ENCODE data around the gene TMEM242. TPM values are rescaled to one million over a fixed set of nuclear protein-coding genes. Genes with fewer than 3 reads are reported as not detected.

The TMEM242 gene
- polyA plus RNA-seq, 2 of the 4 experiments (the other 2 are of a cell fraction) = 5.3 to 7.4 TPM

DNA sequence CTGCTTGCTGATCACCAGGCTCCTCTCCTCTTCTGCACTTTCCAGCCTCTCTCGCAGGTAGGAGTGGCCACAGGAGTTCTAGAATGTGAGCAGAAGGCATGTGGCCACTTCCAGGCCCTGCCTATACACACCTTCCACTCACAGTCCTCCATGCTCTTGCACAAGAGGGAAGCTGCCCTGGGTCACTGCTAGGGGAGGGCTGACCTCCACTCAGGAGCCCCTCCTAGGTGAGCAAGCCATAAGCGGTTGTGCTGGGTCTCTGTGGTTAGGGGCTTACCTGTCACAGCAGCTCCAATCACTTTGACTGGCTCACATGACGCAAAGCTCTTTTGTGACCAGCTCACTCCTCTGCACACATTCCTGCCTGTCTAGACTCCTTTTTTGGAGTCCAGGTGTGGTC, 68.2 kb downstream of the TMEM242 start (continued):
- TF ChIP-seq, protein P1, sequence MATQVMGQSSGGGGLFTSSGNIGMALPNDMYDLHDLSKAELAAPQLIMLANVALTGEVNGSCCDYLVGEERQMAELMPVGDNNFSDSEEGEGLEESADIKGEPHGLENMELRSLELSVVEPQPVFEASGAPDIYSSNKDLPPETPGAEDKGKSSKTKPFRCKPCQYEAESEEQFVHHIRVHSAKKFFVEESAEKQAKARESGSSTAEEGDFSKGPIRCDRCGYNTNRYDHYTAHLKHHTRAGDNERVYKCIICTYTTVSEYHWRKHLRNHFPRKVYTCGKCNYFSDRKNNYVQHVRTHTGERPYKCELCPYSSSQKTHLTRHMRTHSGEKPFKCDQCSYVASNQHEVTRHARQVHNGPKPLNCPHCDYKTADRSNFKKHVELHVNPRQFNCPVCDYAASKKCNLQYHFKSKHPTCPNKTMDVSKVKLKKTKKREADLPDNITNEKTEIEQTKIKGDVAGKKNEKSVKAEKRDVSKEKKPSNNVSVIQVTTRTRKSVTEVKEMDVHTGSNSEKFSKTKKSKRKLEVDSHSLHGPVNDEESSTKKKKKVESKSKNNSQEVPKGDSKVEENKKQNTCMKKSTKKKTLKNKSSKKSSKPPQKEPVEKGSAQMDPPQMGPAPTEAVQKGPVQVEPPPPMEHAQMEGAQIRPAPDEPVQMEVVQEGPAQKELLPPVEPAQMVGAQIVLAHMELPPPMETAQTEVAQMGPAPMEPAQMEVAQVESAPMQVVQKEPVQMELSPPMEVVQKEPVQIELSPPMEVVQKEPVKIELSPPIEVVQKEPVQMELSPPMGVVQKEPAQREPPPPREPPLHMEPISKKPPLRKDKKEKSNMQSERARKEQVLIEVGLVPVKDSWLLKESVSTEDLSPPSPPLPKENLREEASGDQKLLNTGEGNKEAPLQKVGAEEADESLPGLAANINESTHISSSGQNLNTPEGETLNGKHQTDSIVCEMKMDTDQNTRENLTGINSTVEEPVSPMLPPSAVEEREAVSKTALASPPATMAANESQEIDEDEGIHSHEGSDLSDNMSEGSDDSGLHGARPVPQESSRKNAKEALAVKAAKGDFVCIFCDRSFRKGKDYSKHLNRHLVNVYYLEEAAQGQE (IDR thresholded peaks at IDR 0.05) = no peak
- TF ChIP-seq RNF2 (IDR thresholded peaks at IDR 0.05; ENCODE audit: borderline replicate concordance, low read depth) = no peak
- TF ChIP-seq PBX3 (IDR thresholded peaks at IDR 0.05) = no peak
- TF ChIP-seq, protein P2, sequence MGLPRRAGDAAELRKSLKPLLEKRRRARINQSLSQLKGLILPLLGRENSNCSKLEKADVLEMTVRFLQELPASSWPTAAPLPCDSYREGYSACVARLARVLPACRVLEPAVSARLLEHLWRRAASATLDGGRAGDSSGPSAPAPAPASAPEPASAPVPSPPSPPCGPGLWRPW (IDR thresholded peaks at IDR 0.05) = no peak
- TF ChIP-seq BHLHE40 (IDR thresholded peaks at IDR 0.05; ENCODE audit: low read depth, low read length) = no peak
- TF ChIP-seq CBX2 (IDR thresholded peaks at IDR 0.05; ENCODE audit: borderline replicate concordance, low read depth) = no peak

DNA sequence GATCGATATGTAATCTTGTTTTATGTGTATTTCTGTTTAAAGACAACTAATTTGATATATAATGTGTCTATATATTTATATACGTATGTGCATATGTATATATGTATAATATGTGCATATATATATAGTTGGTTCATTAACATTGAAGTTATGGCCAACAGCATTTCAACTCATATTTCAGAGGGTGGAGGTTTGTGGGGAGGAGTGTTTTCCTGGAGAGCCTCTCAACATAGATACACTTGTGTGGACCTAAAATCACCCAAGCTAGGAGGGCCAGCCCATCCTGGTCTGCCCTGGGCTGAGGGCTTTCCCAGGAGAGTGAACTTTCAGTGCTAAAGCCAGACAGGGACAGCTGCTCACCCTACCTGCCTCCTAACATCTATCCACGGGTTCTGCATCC, 68.8 kb downstream of the TMEM242 start:
- CTCF ChIA-PET = interaction anchor here (1.4 to 1.6 kb wide), 2 partner anchors 10 to 19 kb away, joined by 3 to 8 read pairs; no protein-coding TSS in a partner anchor
- ATAC-seq = no peak
- DNase-seq (ENCODE audit: low read depth in 1 of 2, low spot score in 1 of 2) = no peak
- 31% methylated on average over 3 of the region's 3 CpGs for WGBS (ENCODE audit: missing lambda C conversion rate)
- no peak for TF ChIP-seq FOSB (CRISPR knock-in tag; IDR thresholded peaks at IDR 0.05)
- no peak for TF ChIP-seq RNF2 (IDR thresholded peaks at IDR 0.05; ENCODE audit: borderline replicate concordance, low read depth)
- no peak for TF ChIP-seq NFE2L2 (conservative IDR thresholded peaks at IDR 0.05; ENCODE audit: low read length)
- TF ChIP-seq HOXB5 (CRISPR knock-in tag; IDR thresholded peaks at IDR 0.05) = no peak
- TF ChIP-seq POLR2A (IDR thresholded peaks at IDR 0.05; ENCODE audit: low read length) = no peak
- no peak for TF ChIP-seq CBX8 (IDR thresholded peaks at IDR 0.05)
- no peak for TF ChIP-seq NPAS2 (CRISPR knock-in tag; IDR thresholded peaks at IDR 0.05; ENCODE audit: borderline replicate concordance)
- no peak for TF ChIP-seq BCL3 (IDR thresholded peaks at IDR 0.05)
- no peak for TF ChIP-seq FOXS1 (CRISPR knock-in tag; IDR thresholded peaks at IDR 0.05)
- no peak for TF ChIP-seq USF2 (IDR thresholded peaks at IDR 0.05)
- no peak for TF ChIP-seq ZNF302 (CRISPR knock-in tag; IDR thresholded peaks at IDR 0.05)
- TF ChIP-seq HOXB13 (CRISPR knock-in tag; IDR thresholded peaks at IDR 0.05; ENCODE audit: low read depth) = no peak
- TF ChIP-seq KDM1A (IDR thresholded peaks at IDR 0.05; ENCODE audit: low read depth) = no peak
- no peak for TF ChIP-seq EP300 (IDR thresholded peaks at IDR 0.05)
- TF ChIP-seq KDM5A (IDR thresholded peaks at IDR 0.05) = no peak
- TF ChIP-seq, protein P3, sequence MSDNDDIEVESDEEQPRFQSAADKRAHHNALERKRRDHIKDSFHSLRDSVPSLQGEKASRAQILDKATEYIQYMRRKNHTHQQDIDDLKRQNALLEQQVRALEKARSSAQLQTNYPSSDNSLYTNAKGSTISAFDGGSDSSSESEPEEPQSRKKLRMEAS (IDR thresholded peaks at IDR 0.05) = no peak
- TF ChIP-seq FOSL2 (IDR thresholded peaks at IDR 0.05) = no peak
- no peak for TF ChIP-seq FOSL2 (CRISPR knock-in tag; IDR thresholded peaks at IDR 0.05)
- TF ChIP-seq MAFK (IDR thresholded peaks at IDR 0.05; ENCODE audit: partially characterized antibody) = no peak
- POLR2A ChIA-PET = no interaction called here
- H3K9me3 ChIP-seq = no peaks in the 10 kb centered on the region
- H3K4me2 ChIP-seq = no peak overlapping the region
- H3K4me3 ChIP-seq = no peak overlapping the region
- no peaks in the 10 kb centered on the region for H3K4me1 ChIP-seq
- H3K27ac ChIP-seq = no peak overlapping the region
- no peak for FAIRE-seq

Data from A549 (cell line).